Esophagus muscularis mucosa (tissue), 4 donors: ENCODE data around the gene ATXN7L3.

Source experiments
- CTCF ChIP-seq, 3 experiments: fragments of 200-600 bp in 2 of 3; fragments of 450-650 bp in 1 of 3; sonication (generic) in 2 of 3; IDR thresholded peaks; one replicate each; pipeline ENCODE4 v1.5.1; 2017 to 2019; ENCODE audit warnings: antibody characterized with exemption in 3 of 3, mild to moderate bottlenecking in 2 of 3, moderate library complexity in 1 of 3
- EP300 ChIP-seq: sonication (generic); formaldehyde crosslinking; IDR thresholded peaks from one replicate; pipeline ENCODE4 v1.6.1; 2017; ENCODE audit warnings: antibody characterized with exemption
- POLR2A ChIP-seq: fragments of 450-650 bp; IDR thresholded peaks from one replicate; pipeline ENCODE4 v1.6.1; 2017; ENCODE audit warnings: antibody characterized with exemption, moderate library complexity, mild to moderate bottlenecking, low read depth
- POLR2AphosphoS5 ChIP-seq, 2 donors: sonication (generic); formaldehyde crosslinking; IDR thresholded peaks; one replicate each; pipeline ENCODE4 v1.6.1; 2017; ENCODE audit warnings: antibody characterized with exemption in 2 of 2

GRCh38 chr17:44200478-44201155, 933 bp upstream of the ATXN7L3 start:
- no peak for TF ChIP-seq POLR2A
- TF ChIP-seq CTCF (IDR thresholded peaks at IDR 0.05) = no peak
- no peak for TF ChIP-seq POLR2AphosphoS5 (IDR thresholded peaks at IDR 0.05)
- TF ChIP-seq EP300 = no peak
